ENCODE data around the gene RALGPS1. TPM values are rescaled to one million over a fixed set of nuclear protein-coding genes. Genes with fewer than 3 reads are reported as not detected.

The RALGPS1 gene
- polyA plus RNA-seq, 3 donors = 0.60 to 4.6 (median 1.3) TPM

DNA sequence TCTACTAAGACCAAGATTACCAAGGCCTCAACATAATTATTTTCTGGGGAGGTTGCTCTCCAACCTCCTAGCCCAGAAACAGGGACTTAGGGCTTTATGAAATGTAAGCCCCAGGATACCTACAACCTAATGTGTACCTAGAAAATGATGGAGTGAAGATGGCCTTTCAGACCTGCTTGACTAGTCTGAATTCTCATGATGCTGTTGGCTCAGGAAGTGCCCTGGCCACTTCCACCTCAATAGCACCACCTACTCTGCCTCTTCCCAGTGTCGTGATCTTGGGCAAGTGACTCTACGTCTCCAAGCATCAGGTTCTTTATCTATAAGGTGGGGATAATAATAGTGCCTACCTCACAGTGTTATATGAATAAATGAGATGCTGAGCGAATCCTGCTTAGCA is 292.1 kb downstream of the RALGPS1 start:
- Mint-ChIP-seq H3K27ac (no peak overlapping the region), H3K4me3 (no peak overlapping the region), H3K36me3 (no peaks in the 10 kb centered on the region), H3K27me3 (ENCODE audit: low read depth in 3 of 3) (peaks cover 5 to 9% (median 7%) of the 10 kb centered on the region in 3 donors), H3K4me1 (no peaks in the 10 kb centered on the region), H3K9me3 (peaks cover 0 to 2% (median 0%) of the 10 kb centered on the region in 7 donors)
- intact Hi-C loops (cut with micrococcal nuclease) = no loop called here
- TF ChIP-seq, protein P1, sequence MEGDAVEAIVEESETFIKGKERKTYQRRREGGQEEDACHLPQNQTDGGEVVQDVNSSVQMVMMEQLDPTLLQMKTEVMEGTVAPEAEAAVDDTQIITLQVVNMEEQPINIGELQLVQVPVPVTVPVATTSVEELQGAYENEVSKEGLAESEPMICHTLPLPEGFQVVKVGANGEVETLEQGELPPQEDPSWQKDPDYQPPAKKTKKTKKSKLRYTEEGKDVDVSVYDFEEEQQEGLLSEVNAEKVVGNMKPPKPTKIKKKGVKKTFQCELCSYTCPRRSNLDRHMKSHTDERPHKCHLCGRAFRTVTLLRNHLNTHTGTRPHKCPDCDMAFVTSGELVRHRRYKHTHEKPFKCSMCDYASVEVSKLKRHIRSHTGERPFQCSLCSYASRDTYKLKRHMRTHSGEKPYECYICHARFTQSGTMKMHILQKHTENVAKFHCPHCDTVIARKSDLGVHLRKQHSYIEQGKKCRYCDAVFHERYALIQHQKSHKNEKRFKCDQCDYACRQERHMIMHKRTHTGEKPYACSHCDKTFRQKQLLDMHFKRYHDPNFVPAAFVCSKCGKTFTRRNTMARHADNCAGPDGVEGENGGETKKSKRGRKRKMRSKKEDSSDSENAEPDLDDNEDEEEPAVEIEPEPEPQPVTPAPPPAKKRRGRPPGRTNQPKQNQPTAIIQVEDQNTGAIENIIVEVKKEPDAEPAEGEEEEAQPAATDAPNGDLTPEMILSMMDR (IDR thresholded peaks at IDR 0.05) = no peak
- no peaks in the 10 kb centered on the region for H3K79me2 ChIP-seq (ENCODE audit: insufficient read depth, low read length)
- H2AFZ ChIP-seq (ENCODE audit: insufficient read depth, low read depth, low read length, poor library complexity, severe bottlenecking) = no peak overlapping the region
- H3K4me2 ChIP-seq (replicated peaks; ENCODE audit: extremely low read depth, low read length, poor library complexity, severe bottlenecking) = no peak overlapping the region
- no peak overlapping the region for H3K4me3 ChIP-seq (replicated peaks in 1 of 3; ENCODE audit: low read depth in 2 of 3, low read length in 3 of 3)
- no peak overlapping the region for H3K27ac ChIP-seq (ENCODE audit: low read depth in 1 of 2, low read length in 2 of 2)
- no peaks in the 10 kb centered on the region for H3K4me1 ChIP-seq (ENCODE audit: control insufficient read depth in 1 of 2, insufficient read depth in 2 of 2, low read length in 2 of 2)
- no peak overlapping the region for H3K9ac ChIP-seq (ENCODE audit: insufficient read depth, low read length, poor library complexity, severe bottlenecking)
- H4K20me1 ChIP-seq (ENCODE audit: insufficient read depth, low read length) = no peaks in the 10 kb centered on the region
- H3K9me3 ChIP-seq (replicated peaks in 1 of 2; ENCODE audit: control insufficient read depth in 1 of 2, insufficient read depth in 1 of 2, low read length in 2 of 2) = no peaks in the 10 kb centered on the region
- WGBS (ENCODE audit: insufficient coverage) = no CpG with 5 or more reads among the region's 3 CpGs
- H3K36me3 ChIP-seq (replicated peaks in 1 of 2; ENCODE audit: control insufficient read depth in 1 of 2, insufficient read depth in 2 of 2, low read length in 2 of 2) = no peaks in the 10 kb centered on the region
- H3K27me3 ChIP-seq (ENCODE audit: control insufficient read depth in 2 of 2, insufficient read depth in 2 of 2, low read length in 2 of 2) = no peaks in the 10 kb centered on the region
- DNase-seq = no peak

- no peak overlapping the region for H3K27ac Mint-ChIP-seq
- intact Hi-C loops (cut with micrococcal nuclease) = no loop called here
These were observed 293.3 kb downstream of the RALGPS1 start for GRCh38 chr9:127207734-127208410.

More at GRCh38 chr9:127207734-127208410, 293.3 kb downstream of the RALGPS1 start:
- no peak for DNase-seq
- Histone ChIP-seq H3K9ac (ENCODE audit: insufficient read depth, low read length, poor library complexity, severe bottlenecking) (no peak overlapping the region), H3K4me3 (replicated peaks in 1 of 3; ENCODE audit: low read depth in 2 of 3, low read length in 3 of 3) (no peak overlapping the region), H3K4me2 (replicated peaks; ENCODE audit: extremely low read depth, low read length, poor library complexity, severe bottlenecking) (no peak overlapping the region), H3K36me3 (replicated peaks in 1 of 2; ENCODE audit: control insufficient read depth in 1 of 2, insufficient read depth in 2 of 2, low read length in 2 of 2) (no peaks in the 10 kb centered on the region), H4K20me1 (ENCODE audit: insufficient read depth, low read length) (no peaks in the 10 kb centered on the region), H3K27ac (ENCODE audit: low read depth in 1 of 2, low read length in 2 of 2) (no peak overlapping the region), H3K79me2 (ENCODE audit: insufficient read depth, low read length) (no peaks in the 10 kb centered on the region), H2AFZ (ENCODE audit: insufficient read depth, low read depth, low read length, poor library complexity, severe bottlenecking) (no peak overlapping the region), H3K27me3 (ENCODE audit: control insufficient read depth in 2 of 2, insufficient read depth in 2 of 2, low read length in 2 of 2) (no peaks in the 10 kb centered on the region), H3K9me3 (replicated peaks in 1 of 2; ENCODE audit: control insufficient read depth in 1 of 2, insufficient read depth in 1 of 2, low read length in 2 of 2) (no peaks in the 10 kb centered on the region), H3K4me1 (ENCODE audit: control insufficient read depth in 1 of 2, insufficient read depth in 2 of 2, low read length in 2 of 2) (no peaks in the 10 kb centered on the region)
- H3K27me3 Mint-ChIP-seq (ENCODE audit: low read depth in 3 of 3) = peaks cover 7 to 14% (median 7%) of the 10 kb centered on the region in 3 donors
- H3K4me1 Mint-ChIP-seq = no peaks in the 10 kb centered on the region
- H3K36me3 Mint-ChIP-seq = no peaks in the 10 kb centered on the region
- H3K9me3 Mint-ChIP-seq = peaks cover 0 to 2% (median 0%) of the 10 kb centered on the region in 7 donors
- TF ChIP-seq, protein P1 (IDR thresholded peaks at IDR 0.05) = no peak
- H3K4me3 Mint-ChIP-seq = no peak overlapping the region
- 96% methylated on average over 11 of the region's 11 CpGs for WGBS (ENCODE audit: insufficient coverage)

Measured in CD14-positive monocyte (primary cell).